Measurements from ENCODE around the gene ULBP1.

DNA sequence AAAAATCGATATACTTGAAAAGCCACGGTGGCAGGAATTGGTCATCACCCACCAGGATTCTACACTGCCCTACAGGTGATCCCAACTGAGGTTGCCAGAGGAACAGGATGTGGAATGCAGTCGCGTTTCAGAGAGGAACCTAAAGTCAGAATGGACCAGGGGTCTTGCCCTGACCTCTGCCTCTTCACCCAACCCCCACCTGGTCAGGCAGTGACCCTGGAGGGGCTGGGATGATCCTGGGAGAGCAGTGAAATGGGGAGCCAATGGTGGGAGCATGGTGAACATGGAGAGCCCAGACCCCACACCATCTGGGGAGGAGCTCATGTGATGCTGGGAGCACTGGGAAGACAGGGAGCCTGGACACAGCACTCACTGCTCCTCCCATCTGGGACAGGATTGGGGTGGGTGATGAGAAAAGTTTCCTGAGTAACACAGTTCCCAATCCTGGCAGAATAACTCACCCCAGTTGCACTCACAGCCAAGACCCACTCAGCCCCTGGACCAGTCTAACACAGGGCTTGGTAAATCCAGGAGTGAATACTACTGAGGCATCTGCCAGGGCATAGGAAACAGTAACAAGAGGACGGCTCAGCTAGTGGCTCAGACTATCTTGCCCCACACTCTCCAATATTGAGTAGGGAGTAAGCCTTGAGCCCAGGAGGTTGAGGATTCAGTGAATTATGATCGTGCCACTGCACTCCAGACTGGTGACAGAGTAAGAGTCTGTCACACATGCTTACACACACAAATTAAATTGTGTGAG lies 23.7 kb upstream of the ULBP1 start:
- TF ChIP-seq, protein P1, sequence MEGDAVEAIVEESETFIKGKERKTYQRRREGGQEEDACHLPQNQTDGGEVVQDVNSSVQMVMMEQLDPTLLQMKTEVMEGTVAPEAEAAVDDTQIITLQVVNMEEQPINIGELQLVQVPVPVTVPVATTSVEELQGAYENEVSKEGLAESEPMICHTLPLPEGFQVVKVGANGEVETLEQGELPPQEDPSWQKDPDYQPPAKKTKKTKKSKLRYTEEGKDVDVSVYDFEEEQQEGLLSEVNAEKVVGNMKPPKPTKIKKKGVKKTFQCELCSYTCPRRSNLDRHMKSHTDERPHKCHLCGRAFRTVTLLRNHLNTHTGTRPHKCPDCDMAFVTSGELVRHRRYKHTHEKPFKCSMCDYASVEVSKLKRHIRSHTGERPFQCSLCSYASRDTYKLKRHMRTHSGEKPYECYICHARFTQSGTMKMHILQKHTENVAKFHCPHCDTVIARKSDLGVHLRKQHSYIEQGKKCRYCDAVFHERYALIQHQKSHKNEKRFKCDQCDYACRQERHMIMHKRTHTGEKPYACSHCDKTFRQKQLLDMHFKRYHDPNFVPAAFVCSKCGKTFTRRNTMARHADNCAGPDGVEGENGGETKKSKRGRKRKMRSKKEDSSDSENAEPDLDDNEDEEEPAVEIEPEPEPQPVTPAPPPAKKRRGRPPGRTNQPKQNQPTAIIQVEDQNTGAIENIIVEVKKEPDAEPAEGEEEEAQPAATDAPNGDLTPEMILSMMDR (conservative IDR thresholded peaks at IDR 0.05 in 1 of 2, IDR thresholded peaks at IDR 0.05 in 1 of 2; ENCODE audit: extremely low read depth in 1 of 2, insufficient read depth in 1 of 2, low read depth in 1 of 2, low read length in 2 of 2), result no peak
- TF ChIP-seq EZH2 (IDR thresholded peaks at IDR 0.05; ENCODE audit: borderline replicate concordance, low read length), result no peak
